KBM-7 (cell line): ENCODE results near the gene NOS3.

Experiments used
- DNase-seq: peaks from one replicate; pipeline ENCODE4 v3.0.0-alpha.2; 2015
- in situ Hi-C: fragments of 300-500 bp; cut with MboI; formaldehyde crosslinking; loops from 2 replicates; pipeline ENCODE4 v1.14.3; 2020; ENCODE audit warnings: low sequenced_read_pairs, low pct_unique_long_range_greater_than_20kb, mixed read lengths

The NOS3 gene

DNA sequence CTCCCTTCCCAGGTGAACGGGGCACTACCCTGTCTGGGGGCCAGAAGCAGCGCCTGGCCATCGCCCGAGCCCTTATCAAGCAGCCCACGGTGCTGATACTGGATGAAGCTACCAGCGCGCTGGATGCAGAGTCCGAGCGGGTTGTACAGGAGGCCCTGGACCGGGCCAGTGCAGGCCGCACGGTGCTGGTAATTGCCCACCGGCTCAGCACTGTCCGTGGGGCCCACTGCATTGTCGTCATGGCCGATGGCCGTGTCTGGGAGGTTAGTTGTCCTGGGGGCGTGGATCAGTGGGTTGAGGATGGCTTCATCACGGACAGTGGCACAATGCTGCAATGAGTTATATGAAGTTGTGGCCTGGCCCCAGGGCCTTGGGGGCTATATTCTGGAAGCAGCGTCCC lies 53.1 kb downstream of the NOS3 start:
- DNase-seq, result no peak
- in situ Hi-C loops, result no loop called here

DNA sequence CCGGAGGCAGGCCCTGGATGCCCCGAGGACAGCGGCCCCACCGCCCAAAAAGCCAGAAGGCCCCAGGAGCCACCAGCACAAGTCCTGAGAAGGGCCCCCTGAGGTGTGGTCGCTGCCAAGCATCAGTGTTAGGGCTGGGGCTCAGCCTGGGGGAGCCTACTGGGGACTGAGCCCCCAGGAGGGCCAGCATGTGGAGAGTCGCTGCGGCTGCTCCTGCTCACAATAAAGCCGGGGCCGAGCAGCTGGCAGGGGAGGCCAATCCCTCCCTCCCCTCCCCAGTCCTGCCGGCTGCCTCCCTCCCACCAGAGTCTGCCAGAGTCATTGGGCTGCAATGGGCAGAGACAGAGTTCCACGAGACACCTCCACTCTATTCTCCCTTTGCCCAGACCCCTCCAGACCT lies 54.4 kb downstream of the NOS3 start:
- no peak for DNase-seq
- in situ Hi-C loops, result no loop called here

DNA sequence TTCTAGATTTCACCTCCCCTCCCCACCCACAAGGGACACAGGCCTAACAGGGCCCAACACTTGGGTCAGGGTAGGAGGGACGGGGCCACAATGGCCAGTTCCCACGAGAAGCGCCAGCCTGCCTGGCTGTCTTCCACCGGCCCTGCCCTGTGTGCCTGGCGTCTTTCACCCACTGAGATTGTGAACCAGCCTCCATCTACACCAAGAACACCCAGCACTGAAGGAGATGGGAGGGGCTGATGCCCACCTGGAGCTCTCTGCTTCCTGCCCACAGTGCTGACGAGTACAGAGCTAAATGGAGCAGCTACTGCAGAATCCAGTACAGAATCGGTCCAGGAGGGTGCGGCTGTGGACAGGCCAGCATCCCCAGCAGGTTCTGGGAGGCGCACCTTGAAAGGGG lies 55.1 kb downstream of the NOS3 start:
- in situ Hi-C loops, result no loop called here
- no peak for DNase-seq

- in situ Hi-C loops, result no loop called here
- no peak for DNase-seq
Measured at GRCh38 chr7:151046603-151047573, 56.1 kb downstream of the NOS3 start.

DNA sequence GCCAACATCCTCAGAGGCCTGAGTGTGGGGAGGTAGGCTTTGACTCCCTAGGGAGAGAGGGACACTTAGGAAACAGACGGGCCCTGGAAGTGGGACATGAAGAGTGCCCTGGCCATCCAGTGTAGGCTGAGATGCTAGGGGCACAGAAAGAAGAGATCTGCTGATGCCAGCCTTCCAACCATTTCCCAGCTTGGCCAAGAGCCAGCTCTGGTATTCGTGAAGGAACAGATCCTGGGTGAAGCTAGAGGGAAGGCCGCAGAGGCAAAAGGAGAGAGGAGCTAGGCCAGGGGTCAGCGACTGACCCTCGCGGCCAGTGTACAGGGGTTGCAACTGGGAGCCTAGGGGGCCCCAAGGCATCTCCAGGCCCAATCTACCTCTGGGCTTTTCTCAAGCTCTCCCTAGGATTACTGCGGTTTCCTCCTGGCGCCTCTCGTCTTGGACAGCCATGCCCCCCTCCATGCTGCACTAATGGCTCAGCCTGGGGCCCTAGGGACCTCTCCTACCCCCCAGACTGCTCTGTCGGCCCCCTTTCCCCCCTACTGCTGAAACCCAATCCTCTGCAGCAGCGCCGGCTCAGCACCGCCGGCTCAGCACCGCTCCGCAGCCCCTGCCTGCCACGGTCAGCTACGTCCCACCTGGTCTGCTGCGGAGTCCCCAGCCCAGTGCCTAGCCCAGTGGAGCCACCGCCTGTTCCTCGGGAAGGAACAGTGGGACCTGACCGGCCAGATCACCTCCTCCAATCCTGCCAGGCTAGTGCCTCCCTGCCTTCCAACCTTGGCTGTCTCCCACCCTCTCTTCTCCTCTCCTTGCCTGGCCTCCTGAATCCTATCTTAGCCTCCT lies 57.4 kb downstream of the NOS3 start, which contains the start of gene ASIC3:
Gene ASIC3, plus strand, starts transcription at position 556 of the 840 bp plus-strand sequence. CDS start 355 bp downstream, outside the sequence.
- in situ Hi-C loops, result no loop called here
- DNase-seq, result no peak

- DNase-seq, result no peak
- in situ Hi-C loops, result no loop called here
Measured at GRCh38 chr7:151048911-151049463, 58.2 kb downstream of the NOS3 start.

GRCh38 chr7:151051108-151051507 lies 60.3 kb downstream of the NOS3 start:
- no peak for DNase-seq
- in situ Hi-C loops, result no loop called here

GRCh38 chr7:151053096-151053495 lies 62.3 kb downstream of the NOS3 start:
- peak; percentile 66 for DNase-seq
- in situ Hi-C loops, result no loop called here

DNA sequence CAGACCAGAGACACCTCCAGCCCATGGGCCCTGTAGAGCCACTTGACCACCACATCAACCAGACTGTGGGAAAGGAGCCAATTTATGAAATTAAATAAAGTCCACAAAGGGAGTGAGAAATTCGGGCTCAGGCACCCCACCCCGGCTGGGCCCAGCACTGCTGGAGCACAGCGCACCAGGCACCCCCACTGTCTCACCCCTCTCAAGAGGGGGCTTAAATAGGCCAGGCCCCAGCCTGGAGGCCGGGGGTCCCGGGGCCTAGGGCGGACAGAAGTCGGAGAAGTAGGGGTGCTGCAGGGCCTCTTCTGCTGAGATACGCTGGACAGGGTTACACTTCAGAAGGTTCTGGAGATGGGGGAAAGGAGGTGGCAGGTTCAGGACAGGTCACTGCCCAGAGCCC lies 62.9 kb downstream of the NOS3 start:
- in situ Hi-C loops, result no loop called here

GRCh38 chr7:151056283-151056665 lies 65.5 kb downstream of the NOS3 start:
- no peak for DNase-seq
- in situ Hi-C loops, result no loop called here

More for the DNA sequence above, 62.9 kb downstream of the NOS3 start:
- DNase-seq, result no peak

DNA sequence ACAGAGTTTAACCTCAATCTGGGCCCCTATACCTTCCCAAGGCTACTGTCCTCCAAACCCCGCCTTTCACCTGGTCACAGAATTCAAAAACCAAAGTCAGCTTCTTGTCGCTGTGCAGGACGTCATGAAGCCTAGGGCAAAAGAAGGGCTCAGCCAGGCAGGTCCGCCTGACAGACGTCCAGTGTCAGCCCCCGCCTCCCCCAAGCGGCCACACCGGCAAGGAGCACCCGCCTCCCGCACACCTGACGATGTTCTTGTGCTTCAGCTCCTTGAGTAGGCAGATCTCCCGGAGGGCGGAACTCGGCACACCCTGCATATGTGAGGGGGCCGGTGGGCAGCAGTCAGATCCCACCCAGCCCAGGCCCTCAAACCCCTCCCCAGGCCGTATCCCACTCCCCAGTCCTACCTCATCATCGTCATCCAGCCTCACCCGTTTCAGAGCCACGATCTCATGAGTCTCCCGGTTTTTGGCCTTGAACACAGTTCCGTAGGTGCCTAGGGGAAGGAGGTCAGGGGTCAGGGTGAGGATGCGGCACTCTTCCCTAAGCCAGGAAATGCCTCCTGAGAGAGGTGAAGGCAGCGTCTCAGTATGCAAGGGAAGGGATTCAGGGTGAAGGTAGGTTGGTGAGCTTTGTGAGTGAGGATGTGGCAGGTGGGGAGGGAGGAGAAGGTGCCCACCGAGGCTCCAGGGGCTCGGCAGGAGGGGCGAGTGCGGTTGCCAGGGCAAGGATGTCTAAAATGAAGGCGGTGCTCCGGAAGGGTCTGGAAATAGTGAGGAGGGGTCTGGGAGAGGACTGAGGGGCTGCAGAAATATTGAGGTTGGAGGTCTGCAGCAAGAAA lies 66.1 kb downstream of the NOS3 start:
- DNase-seq, result no peak
- in situ Hi-C loops, result no loop called here

DNA sequence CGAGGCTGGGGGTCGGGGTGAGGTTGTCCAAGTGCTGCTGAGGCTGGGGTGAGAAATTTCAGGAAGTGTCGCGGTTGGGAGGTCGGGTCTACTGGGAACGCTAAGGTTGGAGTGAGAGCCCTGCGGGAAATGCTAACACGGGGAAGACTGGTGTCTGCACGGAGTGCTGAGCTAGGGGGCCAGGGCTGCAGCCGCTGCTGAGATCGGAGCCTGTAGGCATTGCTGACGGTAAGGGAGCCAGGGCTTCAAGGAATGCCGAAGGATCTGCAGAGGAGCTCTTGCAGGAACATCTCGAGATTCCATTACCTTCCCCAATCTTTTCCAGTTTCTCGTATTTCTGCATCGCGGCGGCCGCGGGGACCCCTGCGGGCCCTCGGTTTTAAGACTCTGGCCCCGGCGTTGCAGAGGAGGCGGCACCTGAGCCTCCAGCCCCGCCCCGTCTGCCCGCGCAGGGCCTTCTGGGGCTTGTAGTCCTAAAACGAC lies 66.7 kb downstream of the NOS3 start, which contains the start of gene CDK5:
Gene CDK5, minus strand, starts transcription at position 392 of the 483 bp plus-strand sequence. Its CDS starts 49 bp downstream, at position 343.
- in situ Hi-C loops, result no loop called here
- DNase-seq, result no peak

DNA sequence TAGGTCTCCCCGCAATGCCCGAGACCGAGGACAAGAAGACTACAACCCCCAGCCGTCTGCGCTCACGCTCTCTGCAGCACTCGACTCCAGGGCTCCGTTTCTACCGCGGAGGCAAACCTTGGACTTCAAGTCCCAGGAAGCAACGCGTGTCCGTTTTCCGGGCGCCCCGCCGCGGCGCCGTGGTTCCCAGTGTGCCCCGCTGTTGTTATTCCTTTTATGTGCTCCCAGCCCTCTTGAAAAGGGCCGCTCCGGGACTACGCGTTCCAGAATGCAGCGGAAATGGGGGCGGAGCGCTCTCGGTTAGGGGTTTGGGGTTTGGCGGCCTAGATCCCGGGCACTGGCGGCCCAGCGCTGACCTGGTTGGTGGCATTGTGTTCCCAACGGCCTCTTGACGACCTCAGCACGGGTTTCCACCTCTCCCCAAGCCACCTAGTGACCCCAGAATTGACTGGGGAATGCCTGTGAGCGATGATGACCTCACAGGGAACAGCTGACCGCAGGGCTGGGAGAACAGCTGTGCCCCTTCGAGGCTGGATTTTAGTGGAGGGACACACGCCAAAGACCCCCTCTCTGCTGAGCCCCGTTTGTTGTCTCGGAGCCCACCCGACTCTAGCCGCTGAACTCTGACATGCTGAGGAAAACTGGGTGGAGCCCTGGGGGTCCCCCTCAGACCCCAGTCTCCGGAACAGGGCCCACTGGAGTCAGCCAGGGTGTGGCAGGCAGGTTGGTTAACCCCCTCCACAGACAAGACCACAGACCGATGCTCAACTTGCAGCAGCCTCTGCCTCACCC lies 67.4 kb downstream of the NOS3 start:
- DNase-seq, result peak; percentile 99
- in situ Hi-C loops, result no loop called here

DNA sequence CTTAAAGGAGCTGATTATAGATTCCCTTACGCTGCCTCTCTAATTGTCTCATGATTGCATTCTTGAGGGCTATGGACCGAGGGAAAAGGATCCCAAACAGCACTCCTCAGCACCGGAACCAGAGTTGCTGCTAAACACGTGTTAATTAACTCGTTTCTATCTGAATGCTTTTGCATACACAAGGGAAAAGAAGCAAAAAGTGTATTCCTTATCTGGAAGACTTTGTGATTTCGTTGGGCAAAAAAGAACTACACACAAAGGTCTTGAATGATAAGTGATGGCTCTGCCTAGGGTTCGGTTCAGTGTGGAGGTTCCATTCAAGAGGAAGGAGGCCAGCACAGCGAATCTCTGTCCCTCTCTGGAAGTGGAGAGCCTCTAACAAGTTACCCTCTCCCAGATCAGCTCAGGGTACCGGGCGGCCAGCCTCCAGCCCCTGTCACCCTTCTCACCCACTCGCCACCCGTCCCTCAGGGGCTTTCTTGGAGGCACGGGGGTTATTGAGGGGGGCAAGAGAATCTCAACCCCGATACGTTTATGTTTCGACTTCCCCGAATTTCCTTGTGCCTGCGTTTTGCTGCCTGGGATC lies 68.1 kb downstream of the NOS3 start:
- DNase-seq, result no peak
- in situ Hi-C loops, result no loop called here

GRCh38 chr7:151059367-151060112 lies 68.7 kb downstream of the NOS3 start, which contains the start of gene SLC4A2:
Gene SLC4A2, plus strand, starts transcription at chr7:151059589. Its CDS starts 2,399 bp downstream, at chr7:151061988.
- in situ Hi-C loops, result no loop called here
- DNase-seq, result peak; percentile 64

- no peak for DNase-seq
- in situ Hi-C loops, result no loop called here
Measured at GRCh38 chr7:151060113-151060415, 69.2 kb downstream of the NOS3 start.
